HG03039 (cell line): Measurements from ENCODE around the gene SMAD1.
"Not testable (repeated sequence)": the region's sequence is repeated elsewhere in the genome, so short reads cannot be mapped to it uniquely, and the experiment has no call there.

Source experiments
- ATAC-seq: cut with Tn5 transposase; IDR thresholded peaks from one replicate; pipeline ENCODE4 v1.9.1; 2021; ENCODE audit warnings: mild to moderate bottlenecking, moderate library complexity; ENCODE audit not compliant: unreplicated experiment

The SMAD1 gene

GRCh38 chr4:145554691-145555090 lies 73.0 kb downstream of the SMAD1 start:
- ATAC-seq = no peak

GRCh38 chr4:145557720-145558119 lies 76.1 kb downstream of the SMAD1 start:
- ATAC-seq = no peak

GRCh38 chr4:145563293-145563985 lies 81.8 kb downstream of the SMAD1 start:
- ATAC-seq = no peak

- no peak for ATAC-seq
These were observed 82.9 kb downstream of the SMAD1 start for GRCh38 chr4:145564540-145564939.

GRCh38 chr4:145565328-145565727 lies 83.7 kb downstream of the SMAD1 start:
- no peak for ATAC-seq

- ATAC-seq = no peak
These were observed 84.5 kb downstream of the SMAD1 start for GRCh38 chr4:145566086-145566708.

- ATAC-seq = no peak
These were observed 85.1 kb downstream of the SMAD1 start for GRCh38 chr4:145566768-145567167.

- ATAC-seq = no peak
These were observed 85.9 kb downstream of the SMAD1 start for GRCh38 chr4:145567516-145567915.

- not testable (repeated sequence) for ATAC-seq
These were observed 92.9 kb downstream of the SMAD1 start for GRCh38 chr4:145574546-145574945.

GRCh38 chr4:145580906-145581305 lies 99.3 kb downstream of the SMAD1 start:
- ATAC-seq = no peak

GRCh38 chr4:145583191-145584055 lies 101.8 kb downstream of the SMAD1 start:
- ATAC-seq = no peak

GRCh38 chr4:145587088-145587754 lies 105.6 kb downstream of the SMAD1 start:
- ATAC-seq = no peak

- not testable (repeated sequence) for ATAC-seq
These were observed 107.7 kb downstream of the SMAD1 start for GRCh38 chr4:145589381-145589780.

- ATAC-seq = no peak
These were observed 108.5 kb downstream of the SMAD1 start for GRCh38 chr4:145589916-145590702.

GRCh38 chr4:145602129-145602760 lies 120.6 kb downstream of the SMAD1 start:
- no peak for ATAC-seq

- no peak for ATAC-seq
These were observed 124.3 kb downstream of the SMAD1 start for GRCh38 chr4:145605941-145606340.
